HG03378 (cell line): ENCODE results near the gene SIT1.

Source experiments
- ATAC-seq: cut with Tn5 transposase; IDR thresholded peaks from one replicate; pipeline ENCODE4 v1.9.1; 2021; ENCODE audit warnings: mild to moderate bottlenecking, moderate library complexity; ENCODE audit not compliant: unreplicated experiment

Gene SIT1

GRCh38 chr9:35608221-35608620, 42.5 kb downstream of the SIT1 start:
- ATAC-seq = no peak

DNA sequence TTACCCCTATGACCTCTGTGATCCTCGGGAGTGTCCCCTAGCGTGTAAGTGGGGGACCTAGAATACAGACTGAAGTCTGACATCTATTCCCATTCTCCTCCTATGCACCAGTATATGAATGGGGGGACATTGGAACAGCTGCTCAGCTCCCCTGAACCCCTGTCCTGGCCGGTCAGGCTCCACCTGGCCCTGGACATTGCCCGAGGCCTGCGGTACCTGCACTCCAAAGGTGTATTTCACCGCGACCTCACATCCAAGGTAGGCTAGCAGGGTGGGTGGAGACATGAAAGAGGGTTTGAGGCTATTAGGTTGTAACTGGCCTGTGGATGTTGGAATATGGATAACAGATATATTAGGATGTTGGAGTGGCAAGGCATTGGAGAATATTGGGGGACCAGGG, 44.0 kb downstream of the SIT1 start:
- ATAC-seq = no peak

DNA sequence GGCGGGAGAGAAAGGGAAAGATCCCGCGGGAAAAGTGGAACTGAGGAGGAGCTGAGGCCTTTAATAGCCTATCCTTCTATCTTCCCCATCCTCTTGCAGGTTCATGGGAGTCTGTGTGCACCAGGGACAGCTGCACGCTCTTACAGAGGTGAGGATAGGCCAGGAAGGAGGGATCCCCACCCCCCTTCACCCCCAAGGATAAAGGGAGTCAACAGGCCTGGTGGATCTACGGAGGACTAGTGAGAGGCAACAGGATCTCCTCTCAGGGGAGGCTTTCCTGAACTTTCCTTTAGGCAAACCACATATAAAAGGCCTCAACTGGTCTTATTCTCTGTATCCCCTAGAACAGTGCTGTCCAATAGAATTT, 44.6 kb downstream of the SIT1 start:
- ATAC-seq = no peak

DNA sequence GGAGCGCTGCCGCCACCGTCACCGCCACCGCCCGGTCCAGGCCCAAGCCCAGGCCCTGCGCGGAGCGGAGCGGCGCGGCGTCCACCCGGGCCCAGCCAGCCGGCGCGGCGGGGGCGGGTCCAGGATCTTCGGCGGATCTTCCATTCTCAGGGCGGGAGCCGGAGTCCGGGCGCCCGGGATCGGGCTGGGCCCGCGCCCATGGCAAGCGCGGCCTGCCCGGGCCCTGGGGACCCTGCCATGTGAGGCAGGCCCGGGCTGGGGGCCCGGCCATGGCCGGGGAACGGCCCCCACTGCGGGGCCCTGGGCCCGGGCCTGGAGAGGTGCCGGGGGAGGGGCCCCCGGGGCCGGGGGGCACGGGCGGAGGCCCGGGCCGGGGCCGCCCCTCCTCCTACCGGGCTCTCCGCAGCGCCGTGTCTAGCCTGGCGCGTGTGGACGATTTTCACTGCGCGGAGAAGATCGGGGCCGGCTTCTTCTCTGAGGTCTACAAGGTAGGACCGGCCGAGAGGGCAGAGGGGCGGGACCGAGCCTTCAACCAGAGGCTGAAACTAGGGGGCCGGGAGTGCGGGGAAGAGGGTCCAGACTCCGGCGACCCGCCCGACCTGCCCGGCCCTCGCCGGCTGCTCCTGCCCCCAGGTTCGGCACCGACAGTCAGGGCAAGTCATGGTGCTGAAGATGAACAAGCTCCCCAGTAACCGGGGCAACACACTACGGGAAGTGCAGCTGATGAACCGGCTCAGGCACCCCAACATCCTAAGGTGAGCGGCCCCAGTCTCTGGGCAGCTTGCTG, 45.2 kb downstream of the SIT1 start:
- no peak for ATAC-seq

- ATAC-seq = no peak
Observed at GRCh38 chr9:35604578-35605350, 46.0 kb downstream of the SIT1 start, which contains the start of gene TESK1. Gene TESK1, plus strand, starts transcription at chr9:35605262. Its CDS starts 358 bp downstream, at chr9:35605620.

- peak; percentile 85 for ATAC-seq
Observed at GRCh38 chr9:35603986-35604577, 46.6 kb downstream of the SIT1 start.

DNA sequence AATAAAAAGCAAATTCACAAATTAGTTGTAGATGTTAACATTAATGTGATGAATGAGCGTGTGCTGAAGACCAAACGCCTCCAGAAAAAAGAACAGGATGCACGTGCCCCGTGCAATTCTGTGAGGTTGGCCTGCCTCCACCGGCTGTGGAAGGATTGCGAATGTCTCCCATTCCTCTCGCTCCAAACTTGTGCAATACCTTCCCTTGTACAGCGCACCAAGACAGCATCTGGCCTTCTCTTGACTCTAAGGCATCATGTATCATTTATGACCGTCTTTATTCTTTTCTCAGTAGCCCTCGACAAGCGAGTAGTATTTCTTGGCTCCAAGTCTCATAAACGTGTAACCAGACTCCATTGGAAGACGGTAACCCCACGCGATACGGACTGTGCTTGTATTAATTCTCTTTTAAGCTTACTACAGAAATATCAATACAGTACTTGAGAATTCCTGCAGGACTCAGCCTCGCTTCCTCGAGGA, 47.2 kb downstream of the SIT1 start:
- ATAC-seq = no peak

DNA sequence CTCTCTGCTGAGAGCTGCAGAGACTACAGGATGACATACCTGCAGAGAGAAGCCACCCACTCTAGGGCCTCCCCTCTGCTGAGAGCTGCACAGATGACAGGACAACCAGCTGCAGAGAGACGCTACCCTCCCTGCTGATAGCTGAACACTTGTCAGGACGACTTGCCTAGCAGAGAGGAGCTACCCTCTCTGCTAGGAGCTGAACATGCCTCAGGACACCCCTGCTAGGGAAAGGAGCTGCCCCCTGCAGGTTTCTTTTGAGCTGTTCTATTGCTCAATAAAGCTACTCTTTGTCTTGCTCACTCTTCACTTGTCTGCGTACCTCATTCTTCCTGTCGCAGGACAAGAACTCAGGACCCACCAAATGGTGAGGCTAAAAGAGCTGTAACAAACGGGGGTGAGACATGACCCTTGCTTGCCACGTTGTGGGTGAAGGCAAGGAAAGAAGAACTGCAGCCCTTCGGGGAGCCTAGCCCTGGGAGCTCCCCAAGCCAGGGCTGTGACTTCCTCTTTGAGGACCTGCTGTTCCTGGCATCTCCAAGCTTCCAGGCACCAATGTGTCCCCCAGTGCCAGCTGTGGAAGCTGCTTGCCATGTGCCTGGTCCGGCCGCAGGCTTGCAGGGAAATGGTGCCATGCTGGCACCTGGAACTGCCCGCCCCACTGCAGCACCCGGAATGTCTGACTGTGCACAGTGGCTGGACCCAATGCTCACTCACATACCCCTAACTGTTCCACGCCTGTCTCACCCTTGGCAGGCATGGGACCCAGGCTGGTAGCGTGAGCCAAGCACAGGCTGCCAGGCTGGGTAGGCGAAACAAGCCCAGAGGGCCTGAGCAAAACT, 50.7 kb downstream of the SIT1 start:
- no peak for ATAC-seq
